RWPE2 (cell line): ENCODE results near the gene OOSP3.

Experiments
- ATAC-seq: fragments of 200-7000 bp; cut with Tn5 transposase; 3 replicates; pipeline ENCODE4 v1.9.1; 2021; ENCODE audit warnings: low read depth
- DNase-seq: peaks from one replicate; pipeline ENCODE4 v3.0.0-alpha.2; 2020; ENCODE audit warnings: low spot score
- H3K27ac ChIP-seq: fragments of 450-650 bp; 2 replicates; pipeline ENCODE4 v1.5.1; 2017; ENCODE audit warnings: mild to moderate bottlenecking; ENCODE audit not compliant: poor library complexity, severe bottlenecking
- H3K27me3 ChIP-seq: fragments of 250-450 bp; sonication (Bioruptor Pico); 2 replicates; pipeline ENCODE4 v1.5.1; 2021; ENCODE audit warnings: mild to moderate bottlenecking, moderate library complexity; ENCODE audit not compliant: insufficient read depth, poor library complexity, severe bottlenecking
- H3K36me3 ChIP-seq: fragments of 250-450 bp; sonication (Bioruptor Pico); 2 replicates; pipeline ENCODE4 v1.5.1; 2020; ENCODE audit warnings: low read depth, mild to moderate bottlenecking, moderate library complexity
- H3K4me1 ChIP-seq: fragments of 250-450 bp; sonication (Bioruptor Pico); 2 replicates; pipeline ENCODE4 v1.5.1; 2021; ENCODE audit warnings: mild to moderate bottlenecking, moderate library complexity; ENCODE audit not compliant: insufficient read depth, poor library complexity, severe bottlenecking
- H3K4me3 ChIP-seq: fragments of 250-450 bp; sonication (Bioruptor Pico); 2 replicates; pipeline ENCODE4 v1.5.1; 2021; ENCODE audit warnings: mild to moderate bottlenecking, moderate library complexity; ENCODE audit not compliant: severe bottlenecking
- H3K9me3 ChIP-seq: fragments of 250-450 bp; sonication (Bioruptor Pico); 2 replicates; pipeline ENCODE4 v1.5.1; 2021; ENCODE audit warnings: mild to moderate bottlenecking, moderate library complexity; ENCODE audit not compliant: severe bottlenecking
- TF ChIP-seq, protein P1 (sequence below): fragments of 450-650 bp; IDR thresholded peaks from one replicate; pipeline ENCODE4 v1.5.1; 2017; ENCODE audit warnings: mild to moderate bottlenecking, moderate library complexity; ENCODE audit not compliant: poor library complexity, severe bottlenecking

OOSP3 gene

GRCh38 chr11:59872076-59872475 is 6.5 kb upstream of the OOSP3 start:
- DNase-seq (no peak), ATAC-seq (no peak)
- H3K4me1 ChIP-seq = no peaks in the 10 kb centered on the region
- H3K9me3 ChIP-seq = no peaks in the 10 kb centered on the region
- no peak overlapping the region for H3K27ac ChIP-seq
- no peaks in the 10 kb centered on the region for H3K27me3 ChIP-seq
- TF ChIP-seq, protein P1, sequence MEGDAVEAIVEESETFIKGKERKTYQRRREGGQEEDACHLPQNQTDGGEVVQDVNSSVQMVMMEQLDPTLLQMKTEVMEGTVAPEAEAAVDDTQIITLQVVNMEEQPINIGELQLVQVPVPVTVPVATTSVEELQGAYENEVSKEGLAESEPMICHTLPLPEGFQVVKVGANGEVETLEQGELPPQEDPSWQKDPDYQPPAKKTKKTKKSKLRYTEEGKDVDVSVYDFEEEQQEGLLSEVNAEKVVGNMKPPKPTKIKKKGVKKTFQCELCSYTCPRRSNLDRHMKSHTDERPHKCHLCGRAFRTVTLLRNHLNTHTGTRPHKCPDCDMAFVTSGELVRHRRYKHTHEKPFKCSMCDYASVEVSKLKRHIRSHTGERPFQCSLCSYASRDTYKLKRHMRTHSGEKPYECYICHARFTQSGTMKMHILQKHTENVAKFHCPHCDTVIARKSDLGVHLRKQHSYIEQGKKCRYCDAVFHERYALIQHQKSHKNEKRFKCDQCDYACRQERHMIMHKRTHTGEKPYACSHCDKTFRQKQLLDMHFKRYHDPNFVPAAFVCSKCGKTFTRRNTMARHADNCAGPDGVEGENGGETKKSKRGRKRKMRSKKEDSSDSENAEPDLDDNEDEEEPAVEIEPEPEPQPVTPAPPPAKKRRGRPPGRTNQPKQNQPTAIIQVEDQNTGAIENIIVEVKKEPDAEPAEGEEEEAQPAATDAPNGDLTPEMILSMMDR = no peak
- H3K36me3 ChIP-seq = no peaks in the 10 kb centered on the region
- H3K4me3 ChIP-seq = no peak overlapping the region

DNA sequence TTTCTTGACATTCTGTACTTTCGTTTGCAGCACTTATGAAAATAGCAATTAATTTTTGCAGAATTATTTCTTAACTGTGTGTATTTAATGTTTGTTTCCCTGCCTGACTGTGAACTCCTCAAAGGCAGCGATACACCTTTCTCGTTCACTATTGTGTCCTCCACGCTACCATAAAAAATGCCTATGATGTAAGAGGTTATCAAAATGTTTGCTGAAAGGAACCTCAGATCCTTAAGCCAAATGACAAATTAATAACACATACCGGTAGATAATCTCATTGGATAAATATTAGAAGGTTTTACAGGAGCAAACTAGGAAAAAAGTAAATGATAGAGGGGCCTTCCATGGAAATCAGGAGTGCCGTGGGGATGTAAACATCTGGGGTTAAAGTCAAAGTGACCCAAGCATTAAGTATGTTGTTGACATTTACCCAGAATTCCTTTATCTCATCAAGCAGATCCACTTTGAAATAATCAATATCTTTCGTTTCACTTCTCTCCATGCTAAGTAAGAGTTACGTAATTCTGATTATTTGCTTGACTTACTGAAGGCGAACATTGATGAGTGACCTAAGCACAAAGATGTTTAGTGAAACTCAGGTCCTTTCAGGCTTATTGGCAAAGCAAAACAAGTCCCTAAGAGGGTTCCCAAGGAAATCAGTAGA is 2.6 kb upstream of the OOSP3 start:
- TF ChIP-seq, protein P1 = no peak
- no peak overlapping the region for H3K4me3 ChIP-seq
- H3K27ac ChIP-seq = no peak overlapping the region
- DNase-seq = no peak
- H3K27me3 ChIP-seq = no peaks in the 10 kb centered on the region
- no peaks in the 10 kb centered on the region for H3K9me3 ChIP-seq
- H3K4me1 ChIP-seq = no peaks in the 10 kb centered on the region
- ATAC-seq = no peak
- no peaks in the 10 kb centered on the region for H3K36me3 ChIP-seq

DNA sequence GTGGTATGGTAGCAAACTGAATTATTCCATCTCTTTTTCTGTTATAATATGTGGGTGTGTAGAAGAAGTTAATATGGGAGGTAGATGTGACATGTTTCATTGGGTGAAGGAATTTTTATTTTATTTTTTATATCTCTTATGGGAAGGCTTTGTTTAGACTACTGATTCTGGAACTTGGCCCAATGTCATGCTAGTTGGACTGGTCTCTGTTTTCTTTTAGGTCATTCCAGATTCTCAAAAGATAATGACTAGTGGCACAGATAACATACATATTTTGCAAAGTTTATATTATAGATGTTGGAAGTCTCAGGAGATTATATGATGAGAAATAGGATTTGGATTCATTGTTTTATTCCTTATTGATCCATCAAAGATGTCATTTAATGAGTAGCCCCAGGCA is 1.3 kb upstream of the OOSP3 start:
- Histone ChIP-seq H3K27ac (no peak overlapping the region), H3K36me3 (no peaks in the 10 kb centered on the region), H3K27me3 (no peaks in the 10 kb centered on the region), H3K4me3 (no peak overlapping the region), H3K4me1 (no peaks in the 10 kb centered on the region), H3K9me3 (no peaks in the 10 kb centered on the region)
- ATAC-seq = no peak
- no peak for DNase-seq
- TF ChIP-seq, protein P1 = no peak

DNA sequence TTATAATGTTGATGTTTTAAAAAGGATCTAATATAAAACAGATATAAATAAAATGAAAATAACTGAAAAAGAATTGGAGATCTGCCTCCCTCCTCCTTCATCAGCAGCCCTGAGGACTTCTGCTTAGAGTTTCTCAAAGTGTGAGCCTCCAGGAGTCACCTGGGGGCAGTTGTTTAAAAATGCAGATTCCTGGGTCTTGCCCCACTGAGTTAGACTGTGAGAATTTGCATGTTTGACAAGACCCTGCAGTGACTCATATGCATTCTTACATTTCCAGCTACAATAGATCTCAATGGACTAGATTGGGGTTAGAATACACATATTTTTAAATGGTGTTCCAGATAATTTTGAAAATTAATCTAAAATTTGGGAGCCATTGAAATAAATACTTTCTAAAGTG is 798 bp upstream of the OOSP3 start:
- H3K4me3 ChIP-seq = no peak overlapping the region
- no peaks in the 10 kb centered on the region for H3K4me1 ChIP-seq
- DNase-seq = no peak
- no peak for ATAC-seq
- H3K9me3 ChIP-seq = no peaks in the 10 kb centered on the region
- TF ChIP-seq, protein P1 = no peak
- H3K27me3 ChIP-seq = no peaks in the 10 kb centered on the region
- H3K36me3 ChIP-seq = no peaks in the 10 kb centered on the region
- H3K27ac ChIP-seq = no peak overlapping the region

- H3K27me3 ChIP-seq = no peaks in the 10 kb centered on the region
- ATAC-seq (no peak), DNase-seq (no peak)
- no peaks in the 10 kb centered on the region for H3K4me1 ChIP-seq
- H3K9me3 ChIP-seq = no peaks in the 10 kb centered on the region
- TF ChIP-seq, protein P1 = no peak
- H3K36me3 ChIP-seq = no peaks in the 10 kb centered on the region
- no peak overlapping the region for H3K27ac ChIP-seq
- H3K4me3 ChIP-seq = no peak overlapping the region
Observed at GRCh38 chr11:59879567-59879966, 985 bp downstream of the OOSP3 start.
